NCI-H146 treated with DMSO at 0.1 percent for 48 hours (cell line): ENCODE data around the gene ATOH8.
A peak's percentile ranks its signal among the peaks of the same experiment; 100 is the strongest.

Experiments
- DNase-seq: peaks from one replicate; lab custom pipeline; 2025; ENCODE audit not compliant: unreplicated experiment; lab: John Stamatoyannopoulos, UW

The ATOH8 gene

DNA sequence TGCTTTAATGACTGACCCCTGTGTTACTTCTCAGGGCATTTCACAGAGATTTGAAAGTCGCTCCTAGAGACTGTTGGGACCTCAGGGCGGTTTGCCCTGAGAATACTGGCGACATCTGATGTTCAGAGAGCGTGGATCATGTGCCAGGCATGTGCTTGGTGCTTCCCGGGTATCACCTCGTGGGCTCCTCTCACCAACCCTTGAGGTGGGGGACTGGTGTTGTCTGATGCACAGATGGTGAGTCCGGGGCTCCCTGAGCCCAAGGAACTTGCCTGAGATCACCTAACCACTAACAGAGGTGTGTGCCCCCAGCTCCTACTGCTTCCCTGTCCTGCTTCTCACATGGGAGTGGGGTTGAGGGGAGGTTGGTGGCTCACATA, 16.2 kb downstream of the ATOH8 start:
- DNase-seq: no peak

DNA sequence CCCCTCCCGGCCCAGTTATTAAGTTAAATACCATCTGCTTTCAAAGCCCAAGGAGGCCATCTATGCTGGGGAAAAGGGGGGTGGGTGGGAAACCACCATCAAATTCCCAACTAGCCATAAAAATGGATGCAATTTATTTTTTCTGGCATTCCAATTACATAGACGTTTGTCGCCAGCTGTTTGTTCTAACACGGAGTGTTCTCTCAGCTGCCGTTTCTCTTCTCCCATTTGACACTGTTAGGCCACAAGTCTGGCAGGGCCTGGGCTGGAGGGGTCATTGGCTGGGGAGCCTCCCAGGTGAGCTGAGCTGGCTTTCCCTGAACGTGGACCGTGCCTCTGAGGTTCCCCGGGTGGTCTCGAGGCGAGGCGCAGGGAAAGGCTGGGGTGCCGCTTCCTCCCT, 16.6 kb downstream of the ATOH8 start:
- no peak for DNase-seq

DNA sequence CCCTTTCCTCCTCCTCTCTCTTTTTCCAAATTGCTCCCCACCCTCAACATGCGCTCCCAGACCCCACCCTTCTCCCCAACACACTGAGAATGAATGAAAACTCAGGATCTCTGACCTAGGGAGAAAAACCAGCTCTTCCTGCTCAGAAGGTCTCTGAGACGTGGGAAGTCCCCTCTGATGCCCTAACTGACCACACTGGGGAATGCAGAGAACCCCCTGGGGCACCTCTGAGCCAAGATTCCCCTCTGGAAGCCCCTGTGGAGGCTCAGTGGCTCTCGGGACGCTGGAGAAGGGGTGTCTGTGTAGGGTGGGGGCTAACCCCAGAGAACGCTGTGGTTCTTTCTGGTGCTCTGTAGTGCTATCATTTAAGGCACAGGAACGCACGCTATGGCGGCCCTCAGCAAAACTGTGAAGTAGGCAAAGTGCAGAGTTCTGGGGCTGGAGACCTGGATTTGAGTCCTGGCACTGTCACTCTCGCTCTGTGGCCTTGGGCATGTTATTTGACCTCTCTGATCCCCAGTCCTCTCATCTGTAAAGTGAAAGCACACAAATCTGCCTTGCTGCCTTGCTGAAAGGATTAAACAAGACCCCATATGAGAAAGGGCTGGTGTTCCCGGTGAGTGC, 17.1 kb downstream of the ATOH8 start:
- no peak for DNase-seq

DNA sequence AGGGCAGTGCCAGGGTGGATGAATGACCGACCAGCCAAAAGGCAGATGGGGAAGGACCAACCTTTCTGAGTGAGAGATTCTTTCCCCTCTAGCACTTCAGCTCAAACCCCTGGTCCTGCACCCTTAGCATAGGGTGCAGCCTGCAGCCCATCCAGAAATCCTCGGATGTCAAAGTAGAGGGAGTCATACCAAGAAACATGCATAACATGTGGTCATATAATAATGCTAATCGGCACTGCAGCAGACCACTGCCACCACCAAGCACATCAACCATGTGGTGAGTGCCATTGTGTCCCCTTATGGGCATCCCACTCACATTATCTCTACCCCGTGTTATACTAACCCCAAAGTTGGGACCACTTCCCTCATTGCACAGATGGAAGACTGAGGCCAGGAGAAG, 17.7 kb downstream of the ATOH8 start:
- no peak for DNase-seq

DNA sequence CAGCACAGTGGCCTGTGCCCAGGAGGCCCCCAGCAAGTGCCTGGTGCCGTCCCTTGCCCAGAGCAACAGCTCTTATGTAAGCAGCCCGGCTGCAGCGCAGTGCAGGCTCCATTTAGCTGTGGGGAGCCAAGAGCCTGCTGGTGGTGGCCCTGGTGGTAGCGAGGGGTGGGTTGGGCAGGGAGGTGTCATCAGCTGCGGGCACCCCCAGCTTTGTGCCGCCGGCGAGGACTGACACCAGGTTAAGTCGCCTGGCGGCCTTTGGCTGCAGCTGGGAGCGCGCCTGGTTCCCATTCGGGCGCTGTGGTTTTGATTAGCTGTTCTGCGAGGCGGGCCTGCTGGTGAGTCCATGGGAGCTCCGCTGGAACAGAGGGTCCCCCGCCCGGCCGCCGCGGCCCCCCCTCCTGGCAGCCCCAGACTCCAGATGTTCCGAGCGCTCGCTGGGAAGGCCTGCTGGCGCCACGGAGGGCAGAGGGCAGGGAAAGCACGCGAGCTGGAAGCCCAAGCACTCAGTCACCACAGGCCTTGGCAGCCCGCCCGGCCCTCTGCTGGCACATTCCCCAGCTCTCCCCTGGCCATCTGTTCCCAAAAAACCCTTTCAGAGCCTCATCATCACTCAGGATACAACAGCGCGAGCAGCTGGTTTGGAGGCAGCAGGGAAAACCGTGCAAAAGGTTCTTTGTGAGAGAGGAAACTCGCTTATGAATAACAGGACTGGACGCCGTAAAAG, 18.4 kb downstream of the ATOH8 start:
- peak; percentile 40 for DNase-seq

DNA sequence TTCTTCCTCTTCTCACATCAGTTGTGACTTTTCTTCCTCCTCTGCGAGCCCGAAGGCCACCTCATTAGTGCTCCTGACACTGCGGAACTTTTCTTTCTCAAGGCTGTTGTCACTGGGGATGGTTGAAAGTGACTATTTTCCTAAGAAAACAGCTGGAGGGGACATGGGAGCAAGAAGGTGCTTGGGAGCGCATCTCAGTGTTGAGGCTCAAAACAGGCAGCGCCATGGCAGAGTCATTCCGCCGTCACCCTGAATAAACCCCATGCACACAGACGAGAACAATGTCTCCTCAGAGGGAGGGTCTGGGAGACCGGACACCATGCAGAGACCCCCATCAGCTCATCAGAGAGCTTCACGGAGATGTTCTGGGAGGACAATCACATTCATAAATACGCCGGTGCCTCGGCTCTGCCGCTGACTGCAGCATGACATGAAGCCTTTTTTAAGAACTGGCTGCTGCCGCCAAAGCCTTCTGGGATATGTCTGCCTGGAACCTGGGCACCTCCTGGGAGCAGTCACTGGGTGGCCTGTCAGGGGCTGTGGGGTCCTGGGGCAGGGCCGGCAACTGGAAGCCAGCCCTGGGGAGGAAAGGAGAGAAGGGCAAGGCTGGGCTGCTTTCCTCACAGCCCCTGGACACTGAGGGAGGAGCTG, 19.2 kb downstream of the ATOH8 start:
- no peak for DNase-seq

DNA sequence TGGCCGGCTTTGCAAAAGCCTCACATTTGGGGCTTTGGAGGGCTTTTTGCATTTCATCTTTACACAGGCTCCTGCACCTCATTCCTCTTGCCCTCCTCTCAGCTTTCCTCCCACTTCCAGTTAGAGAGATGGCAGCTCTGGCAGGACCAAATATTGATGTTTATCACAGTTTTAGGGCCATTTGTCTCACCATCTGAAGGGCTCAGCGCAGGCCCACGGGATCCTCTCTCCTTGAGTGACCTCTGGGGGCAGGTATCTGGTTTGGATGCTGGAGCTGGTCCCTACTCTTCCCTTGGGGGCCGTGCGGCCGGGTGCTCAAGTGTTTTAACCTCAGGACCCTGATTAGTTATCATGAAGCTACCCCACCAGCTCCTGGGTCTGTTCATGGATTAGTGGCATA, 19.9 kb downstream of the ATOH8 start:
- no peak for DNase-seq

DNA sequence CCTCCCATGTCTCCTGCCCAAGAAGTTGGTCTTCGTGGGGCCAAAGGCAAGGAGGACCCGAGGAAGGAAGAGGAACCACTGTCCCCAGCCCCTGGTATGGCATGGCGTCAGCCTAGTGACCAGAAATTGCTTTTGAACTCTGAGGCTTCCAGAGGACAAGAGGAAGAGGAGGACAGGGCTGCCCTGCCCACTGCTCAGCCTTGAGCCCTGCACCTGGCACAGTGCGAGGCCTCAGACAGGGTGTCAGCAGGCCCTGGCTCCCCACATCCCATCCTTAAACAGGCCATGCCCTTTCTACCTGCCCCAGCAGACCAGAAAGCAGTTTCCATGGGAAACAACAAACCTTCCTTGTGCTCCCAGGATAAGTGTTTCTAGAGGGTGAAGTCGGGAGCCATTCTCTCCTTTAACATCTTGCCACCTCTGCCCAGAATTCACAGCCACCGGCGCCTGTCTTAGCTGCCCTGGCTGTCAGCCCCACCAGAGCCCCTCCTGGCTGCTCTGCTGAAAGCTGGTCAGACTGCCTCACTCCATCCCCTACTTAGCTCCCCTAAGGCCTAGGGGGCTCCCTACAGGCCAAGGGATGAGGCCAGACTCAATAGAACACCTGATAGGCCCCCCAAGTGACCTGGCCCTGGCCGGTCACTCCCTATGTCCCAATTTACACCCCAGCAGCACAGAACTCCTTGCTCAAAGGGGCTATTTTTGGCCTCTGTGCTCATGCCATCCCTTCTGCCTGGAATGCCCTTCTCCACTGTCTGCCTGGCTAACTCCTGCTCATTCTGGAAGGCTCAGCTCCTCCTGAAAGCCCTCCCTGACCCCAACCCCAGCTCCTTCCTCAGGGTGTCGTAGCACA, 20.6 kb downstream of the ATOH8 start:
- no peak for DNase-seq

DNA sequence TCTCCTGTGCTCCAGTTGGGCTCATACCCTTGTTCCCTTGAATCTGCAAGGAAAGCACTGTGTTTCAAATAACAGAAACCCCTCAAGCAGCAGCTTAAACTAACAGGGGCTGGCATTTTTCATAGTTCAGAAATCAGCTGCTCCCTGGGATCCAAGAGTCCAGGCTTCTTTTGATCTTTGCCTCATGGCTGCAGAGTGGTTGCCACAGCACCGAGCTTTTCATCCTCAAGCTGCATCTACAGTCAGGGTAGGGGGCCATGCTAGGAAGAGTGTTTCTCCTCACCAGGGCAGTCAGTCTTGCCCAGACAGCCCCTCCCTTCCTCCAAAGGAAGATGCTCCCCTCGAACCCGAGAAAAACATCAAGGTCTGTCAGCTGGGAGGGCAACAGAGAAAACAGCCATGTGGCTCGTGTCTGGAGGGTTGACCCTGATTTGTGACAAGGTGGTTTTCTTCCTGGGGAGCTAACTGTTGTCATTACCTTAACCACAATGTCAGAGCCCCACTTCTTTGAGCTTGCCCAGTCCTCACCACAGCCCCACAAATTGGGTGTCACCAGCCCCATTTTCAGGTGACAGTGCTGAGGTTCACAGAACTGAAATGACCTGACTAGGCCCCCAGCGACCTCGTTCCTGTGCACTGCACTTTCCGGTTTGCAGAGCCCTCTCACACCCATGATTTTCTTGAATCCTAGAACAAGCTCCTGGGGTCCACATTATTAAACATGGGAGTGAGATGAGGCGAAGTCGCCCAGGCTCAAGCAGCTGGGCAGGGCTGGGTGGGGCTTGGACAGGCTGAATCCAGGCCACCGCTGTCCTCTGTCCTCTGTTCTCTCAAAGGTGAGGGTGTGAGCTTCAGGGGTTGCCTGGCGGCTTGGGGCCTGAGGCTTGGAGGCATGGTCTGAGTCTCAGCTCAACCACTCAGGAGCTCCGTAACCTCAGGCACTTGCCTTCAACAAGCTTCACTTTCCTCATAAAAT, 21.9 kb downstream of the ATOH8 start:
- DNase-seq: no peak

DNA sequence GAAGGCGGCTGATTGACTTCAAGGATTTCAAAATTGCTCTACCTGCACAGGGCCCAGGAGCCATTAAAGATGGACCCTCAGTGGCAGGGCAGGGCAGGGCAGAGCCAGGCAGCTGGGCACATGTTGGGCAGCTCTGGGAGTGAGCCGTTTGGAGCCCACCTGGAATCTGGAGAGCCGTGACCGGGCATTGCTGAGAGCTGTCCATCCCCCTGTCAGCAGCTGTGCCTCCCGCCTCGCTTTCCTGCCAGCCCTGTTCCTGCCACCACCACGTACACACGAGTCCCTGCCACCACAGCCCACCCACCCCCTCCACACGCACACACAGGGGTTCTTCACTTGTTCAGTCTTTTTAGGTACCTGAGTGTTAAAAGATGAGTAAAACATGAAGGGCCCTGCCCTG, 22.9 kb downstream of the ATOH8 start:
- DNase-seq: no peak

DNA sequence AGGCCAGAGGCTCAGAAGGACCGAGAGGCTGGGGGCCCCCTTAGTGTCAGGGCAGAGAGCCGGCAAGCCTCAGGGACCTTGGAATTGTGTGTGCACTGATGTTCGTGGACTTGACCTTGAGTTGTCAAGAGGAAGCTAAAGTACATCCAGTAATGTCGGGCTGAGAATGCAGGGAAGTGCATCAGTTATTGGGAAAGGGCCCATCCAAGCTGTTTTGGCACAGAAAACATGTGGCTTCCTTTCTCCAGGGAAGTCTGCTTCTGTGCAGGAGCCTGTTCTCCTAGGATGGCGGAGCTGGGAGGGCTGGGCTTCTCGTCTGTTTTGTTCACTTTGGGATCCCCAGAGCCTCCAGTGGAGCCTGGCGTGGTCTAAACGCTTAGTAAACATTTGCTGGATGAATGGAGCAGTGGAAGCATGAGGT, 23.7 kb downstream of the ATOH8 start:
- DNase-seq: no peak

DNA sequence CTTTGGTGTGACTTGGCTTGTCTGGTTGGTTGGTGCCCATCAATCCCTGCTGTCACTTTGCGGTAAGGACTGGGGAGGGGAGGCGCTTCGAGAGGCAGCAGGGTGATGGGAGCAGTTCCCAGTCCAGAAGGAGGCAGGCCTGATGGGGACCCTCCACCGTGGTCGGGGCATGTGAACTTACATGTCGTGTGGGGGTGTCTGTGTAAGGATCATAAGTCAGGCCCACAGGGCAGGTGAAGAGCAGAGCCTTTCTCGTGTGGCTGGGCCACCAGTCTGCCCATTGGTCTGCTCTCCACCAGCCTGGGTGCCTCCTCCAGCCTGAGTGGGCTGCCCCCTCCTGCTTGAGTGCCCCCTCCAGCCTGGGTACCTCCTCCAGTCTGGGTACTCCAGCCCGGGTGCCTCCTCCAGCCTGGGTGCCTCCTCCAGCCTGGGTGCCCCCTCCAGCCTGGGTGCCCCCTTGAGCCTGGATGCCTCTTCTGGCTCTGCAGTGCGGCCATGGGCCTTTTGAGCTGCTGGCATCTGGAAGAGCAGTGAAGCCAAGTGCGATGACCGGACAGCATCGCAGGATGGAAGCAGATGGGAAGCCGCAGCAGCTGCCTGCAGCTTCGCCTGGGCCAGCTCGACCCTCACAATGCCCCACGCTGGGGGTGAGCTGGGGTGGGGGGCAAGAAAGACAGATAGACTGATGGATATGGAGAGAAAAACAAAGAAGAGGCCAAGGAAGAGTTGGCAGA, 25.0 kb downstream of the ATOH8 start:
- DNase-seq: no peak

DNA sequence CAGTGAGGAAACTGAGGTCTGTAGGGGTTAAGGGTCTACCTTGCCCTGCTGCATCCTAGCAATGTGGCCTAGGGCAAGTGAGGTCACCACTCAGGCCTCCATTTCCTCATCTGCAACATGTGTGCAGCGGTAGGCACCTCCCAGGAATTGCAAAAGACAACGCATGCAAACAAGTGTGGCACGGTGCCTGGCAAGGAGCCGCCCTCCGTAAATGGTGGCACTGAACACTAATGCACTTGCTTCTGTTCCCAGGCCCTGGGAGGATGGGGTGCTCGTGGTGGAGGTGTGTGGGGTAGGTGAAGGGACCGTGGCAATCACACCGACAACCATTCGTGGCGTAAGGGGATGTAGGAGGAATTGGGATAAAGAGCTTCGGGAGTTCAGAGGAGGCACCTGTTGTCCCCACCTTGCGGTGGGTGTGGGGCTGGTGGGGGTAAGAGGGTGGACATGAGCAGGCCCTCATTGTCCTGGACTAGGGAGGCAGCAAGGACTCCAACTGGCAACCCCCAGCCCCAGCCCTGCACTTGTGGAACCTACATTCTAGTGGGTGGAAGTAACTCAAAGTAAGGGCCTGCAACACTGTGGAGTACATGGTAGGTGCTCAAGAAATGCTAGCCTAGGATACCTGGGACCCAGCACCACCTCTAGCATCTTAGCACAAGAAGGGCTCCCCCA, 26.0 kb downstream of the ATOH8 start:
- DNase-seq: no peak

DNA sequence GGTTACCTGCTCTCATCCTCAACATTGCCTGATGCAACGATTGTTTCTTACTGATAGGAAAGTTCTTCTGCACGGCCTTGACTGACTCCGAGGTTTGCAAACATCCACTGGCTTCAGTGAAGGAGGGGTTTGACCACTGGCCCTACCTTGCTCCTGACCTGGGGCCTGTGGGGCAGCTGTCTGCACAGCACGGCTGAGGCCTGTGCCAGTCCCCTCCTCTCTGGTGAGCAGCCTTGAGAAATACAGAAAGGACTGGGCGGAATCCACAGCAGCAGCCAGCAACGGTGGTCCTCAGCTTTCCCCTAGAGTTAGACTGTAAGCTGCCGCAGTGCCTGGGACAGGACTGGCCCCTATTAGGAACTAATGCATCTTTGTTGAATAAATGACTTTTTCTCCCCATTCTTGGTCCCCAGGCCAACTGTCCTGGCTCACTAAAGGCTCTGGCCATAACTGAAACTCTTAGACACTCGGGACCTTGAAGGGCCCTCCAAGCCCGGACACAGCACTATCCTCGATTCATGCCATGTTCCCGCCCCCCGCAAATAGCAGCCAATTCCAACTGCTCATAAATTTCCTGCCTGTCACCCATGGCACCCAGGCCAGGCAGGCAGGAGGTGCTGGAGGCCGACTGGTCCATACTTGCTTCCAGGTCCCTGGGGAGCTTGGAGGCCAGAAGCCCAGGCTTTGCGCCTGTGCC, 26.7 kb downstream of the ATOH8 start:
- no peak for DNase-seq

DNA sequence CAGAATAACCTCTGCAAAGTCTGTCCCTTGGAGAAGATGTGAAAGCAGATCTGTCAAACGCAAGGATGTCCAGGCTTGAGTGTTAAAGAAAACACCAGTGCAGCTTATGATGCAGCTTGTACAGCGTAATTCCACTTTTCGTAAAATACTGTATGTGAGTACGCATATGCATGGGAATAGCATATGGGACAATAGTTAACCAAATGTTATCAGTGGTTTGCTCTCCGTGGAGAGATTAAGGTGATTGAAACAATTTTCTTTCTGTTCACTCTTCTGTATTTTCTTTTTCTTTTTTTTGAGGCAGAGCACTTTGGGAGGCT, 27.2 kb downstream of the ATOH8 start:
- DNase-seq: no peak

DNA sequence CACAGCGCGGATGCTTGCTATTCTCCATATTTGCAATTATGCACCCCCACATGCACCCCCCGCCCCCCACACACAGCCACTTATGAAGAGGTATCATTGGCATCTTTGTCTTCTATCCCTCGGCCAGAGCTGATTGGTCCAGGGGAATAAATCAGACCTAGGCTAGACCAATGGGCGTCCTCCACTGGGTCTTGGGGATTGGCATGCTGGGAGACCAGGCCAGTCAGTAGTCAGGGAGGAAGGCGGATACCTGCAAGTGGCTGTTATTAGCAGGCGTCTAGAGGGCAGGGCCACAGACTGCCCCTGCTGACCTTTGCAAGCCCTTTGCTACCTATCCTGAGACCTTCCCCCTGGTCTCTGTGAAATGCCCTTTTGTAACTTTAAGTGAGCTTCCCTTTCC, 30.0 kb downstream of the ATOH8 start:
- DNase-seq: no peak

DNA sequence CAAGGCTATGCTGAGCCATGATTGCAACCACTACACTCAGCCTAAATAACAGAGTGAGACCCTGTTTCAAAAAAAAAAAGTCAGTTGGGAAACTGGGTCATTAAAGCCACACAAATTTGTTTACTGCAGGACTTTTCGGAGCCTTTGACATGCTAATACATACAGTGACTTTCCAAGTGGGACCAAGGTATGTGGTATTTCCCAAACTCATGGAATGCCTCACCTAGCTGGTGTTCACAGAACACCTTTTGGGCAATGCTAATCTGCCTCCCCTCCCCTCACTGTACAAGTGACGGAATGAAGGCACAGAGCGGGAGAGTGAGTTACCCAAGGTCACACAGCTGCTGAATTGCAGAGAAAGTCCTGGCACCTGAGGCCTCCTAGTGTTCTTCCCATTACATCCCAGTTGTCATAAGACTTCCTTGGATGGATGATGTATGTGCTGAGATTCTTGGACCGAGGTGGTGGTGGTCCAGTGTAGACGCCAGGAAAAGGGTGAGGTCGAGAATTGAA, 30.7 kb downstream of the ATOH8 start:
- DNase-seq: no peak

DNA sequence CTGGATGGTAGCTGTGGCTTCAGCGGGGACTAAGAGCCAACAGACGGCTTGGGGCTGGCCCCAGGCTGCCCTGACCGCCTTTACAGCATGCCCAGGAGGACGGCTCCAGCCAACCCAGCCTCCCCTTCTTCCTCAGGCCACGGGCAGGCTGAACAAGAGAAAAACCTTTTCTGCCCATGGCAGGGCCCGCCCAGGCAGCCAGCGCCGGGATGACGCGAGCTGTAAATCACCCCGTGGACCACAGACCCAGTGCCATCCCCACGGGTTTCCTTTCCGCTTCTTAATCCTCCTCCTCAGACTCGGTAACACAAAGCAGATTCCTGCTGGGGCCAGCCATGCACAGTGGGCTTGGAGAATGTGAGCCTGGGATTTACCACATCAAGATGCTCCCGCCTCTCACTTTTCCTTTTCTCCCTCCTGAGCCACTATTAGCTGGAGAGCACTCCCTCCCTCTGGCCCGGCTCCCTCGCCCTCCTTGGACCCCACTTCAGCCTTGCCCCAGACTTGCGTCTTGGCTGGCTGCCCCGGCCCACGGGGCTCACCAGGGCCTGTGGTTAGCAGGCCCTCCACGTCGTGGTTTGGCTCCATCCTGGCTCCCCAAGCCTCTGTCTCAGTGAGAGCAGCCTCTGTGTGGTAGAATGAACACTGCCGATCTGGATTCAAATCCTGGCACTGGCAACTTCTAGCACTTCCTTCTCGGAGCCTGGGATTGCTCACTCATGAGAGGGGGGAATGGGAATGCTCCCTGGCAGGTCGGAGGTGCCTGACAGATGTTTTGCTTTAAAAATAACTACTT, 31.4 kb downstream of the ATOH8 start:
- DNase-seq: no peak
